Measurements from ENCODE around the gene FBXL16.
"Not testable (repeated sequence)": the region's sequence is repeated elsewhere in the genome, so short reads cannot be mapped to it uniquely, and the experiment has no call there.

Gene FBXL16

DNA sequence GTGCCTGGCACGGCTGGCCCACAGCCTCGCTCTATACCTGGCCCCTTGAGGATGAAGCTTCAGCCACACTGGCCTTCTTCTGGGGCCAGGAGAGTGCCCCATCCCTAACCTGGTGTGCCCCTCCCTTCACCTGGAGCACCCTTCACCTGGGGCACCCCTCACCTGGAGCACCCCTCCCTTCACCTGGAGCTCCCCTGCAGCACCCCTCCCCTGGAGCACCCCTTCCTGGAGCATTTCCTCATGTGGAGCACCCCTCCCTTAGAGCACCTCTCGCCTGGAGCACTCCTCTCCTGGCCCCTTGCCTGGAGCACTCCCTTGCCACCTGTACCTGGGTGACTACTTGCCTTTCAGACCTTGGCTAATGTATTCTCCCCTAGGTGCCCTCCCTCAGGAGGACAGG is 2.4 kb upstream of the FBXL16 start:
- DNase-seq: no peak

DNA sequence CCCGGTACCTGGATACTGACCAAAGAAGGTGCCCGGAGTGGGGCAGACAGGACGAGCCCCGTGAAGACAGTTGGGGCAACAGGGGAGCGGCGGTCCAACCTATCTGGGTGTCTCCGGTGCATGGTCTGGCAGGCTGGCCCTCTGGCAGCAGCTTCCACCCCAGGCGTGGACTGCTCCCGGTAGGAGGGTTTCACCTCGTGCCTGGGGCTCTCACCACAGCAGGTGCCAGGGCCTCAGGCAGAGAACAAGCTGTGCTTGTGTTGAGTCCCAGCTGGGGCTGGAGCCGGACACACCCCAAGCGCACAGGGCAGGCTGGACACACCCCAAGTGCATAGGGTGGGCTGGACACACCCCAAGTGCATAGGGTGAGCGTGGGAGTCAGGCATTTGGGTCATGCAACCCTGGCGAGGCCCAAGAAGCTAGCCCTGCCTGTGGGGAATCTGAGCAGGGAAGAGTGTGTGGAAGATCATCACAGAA is 1.5 kb upstream of the FBXL16 start:
- no peak for DNase-seq

DNA sequence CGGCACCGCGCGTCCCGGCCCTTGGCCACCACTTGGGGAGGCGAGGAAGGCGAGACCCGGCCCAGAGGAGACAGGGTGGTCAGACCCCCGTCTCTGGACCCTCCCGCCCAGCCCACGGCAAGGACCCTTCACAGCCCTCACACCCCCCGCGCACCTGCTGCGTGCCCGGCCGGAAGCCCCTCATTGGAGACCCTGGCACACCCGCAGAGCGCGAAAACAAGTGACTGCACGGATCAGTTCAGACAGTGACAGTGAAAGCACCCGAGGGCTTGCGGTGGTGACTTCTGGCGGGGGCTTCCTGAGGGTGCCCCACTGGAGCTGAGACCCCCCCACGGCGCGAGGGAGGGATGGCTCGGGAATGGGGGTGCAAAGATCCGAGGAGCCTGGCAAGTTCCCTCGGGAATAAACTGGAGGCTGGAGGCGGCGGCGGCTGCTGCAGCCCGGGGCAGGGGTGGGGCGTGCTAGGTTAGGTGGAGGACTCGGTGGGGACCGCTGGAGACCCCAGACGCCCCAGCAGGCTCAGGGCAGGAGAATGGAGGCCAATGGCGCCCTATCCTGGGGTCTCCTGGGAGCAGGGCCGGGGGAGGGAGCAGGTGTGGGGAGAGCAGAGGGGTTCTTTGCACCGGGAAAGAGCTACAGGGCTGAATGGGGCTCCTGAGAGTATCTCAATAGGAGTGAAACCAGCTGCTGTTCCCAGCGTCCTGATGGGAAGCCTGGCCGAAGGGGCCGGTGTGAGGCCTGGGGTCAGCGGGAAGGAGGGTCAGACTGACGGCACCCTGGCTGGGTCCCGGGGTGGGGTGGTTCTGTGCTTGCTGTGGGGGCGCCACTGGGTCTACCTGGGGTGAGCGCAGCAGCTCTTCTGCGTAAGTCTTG is 824 bp upstream of the FBXL16 start:
- DNase-seq: no peak

DNA sequence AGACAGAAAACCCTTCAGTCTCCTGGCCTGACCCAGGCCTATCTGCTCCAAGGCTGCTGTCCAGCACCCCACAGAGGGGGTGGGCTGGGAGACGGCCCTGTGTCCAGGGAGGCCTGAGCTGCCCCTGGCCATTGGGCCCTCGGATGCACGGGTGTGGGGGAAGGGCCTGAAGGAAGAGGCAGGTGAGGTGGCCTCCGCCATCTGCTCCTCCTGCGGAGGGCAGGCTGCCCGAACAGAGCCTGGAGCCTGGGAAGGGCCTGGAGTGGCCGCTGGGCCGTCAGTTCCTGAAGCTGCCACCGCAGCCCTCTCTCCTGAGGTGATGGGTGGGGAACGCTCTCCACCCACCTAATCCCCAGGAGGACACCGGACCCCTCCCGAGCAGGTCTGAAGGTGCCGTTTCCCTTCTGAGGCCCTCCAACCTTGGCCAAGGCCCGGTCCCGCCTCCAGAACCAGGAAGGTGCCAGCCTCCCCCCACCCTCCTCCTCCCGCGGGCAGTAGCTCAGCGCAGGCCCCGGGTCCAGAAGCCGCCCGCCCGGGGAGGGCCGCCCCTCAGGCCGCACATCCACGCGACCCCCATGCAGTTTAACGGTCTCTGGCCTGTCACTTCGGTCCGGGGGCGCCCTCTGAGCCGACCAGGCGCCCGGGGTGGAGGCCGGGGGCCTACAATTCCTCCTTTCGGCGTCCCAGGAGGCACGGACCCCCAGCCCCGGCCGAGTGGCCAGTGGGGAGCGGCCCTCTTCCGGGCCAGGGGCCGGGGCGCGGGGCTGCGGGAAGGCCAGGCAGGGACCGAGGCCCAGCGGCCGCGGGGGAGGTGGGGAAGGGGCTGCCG is 835 bp downstream of the FBXL16 start:
- no peak for DNase-seq

DNA sequence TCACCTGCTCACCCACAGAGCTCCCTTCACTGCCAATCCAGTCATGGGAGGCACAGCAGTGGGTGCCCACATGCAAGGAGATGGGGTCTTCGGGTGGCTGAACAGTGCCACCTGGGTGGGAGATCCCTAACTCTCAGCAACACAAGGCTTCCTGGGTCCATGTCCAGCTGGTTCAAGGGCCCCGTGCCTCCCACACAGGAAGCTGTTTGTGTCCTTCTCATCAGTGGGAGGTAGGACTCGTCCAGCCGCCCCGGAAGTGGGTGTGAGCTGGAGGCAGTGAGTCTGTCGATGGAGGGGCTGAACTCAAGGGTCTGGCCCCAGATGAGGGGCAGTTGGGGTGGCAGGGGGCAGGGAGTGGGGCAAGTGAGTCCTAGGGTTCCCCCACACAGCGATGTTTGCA is 1.6 kb downstream of the FBXL16 start:
- no peak for DNase-seq

DNA sequence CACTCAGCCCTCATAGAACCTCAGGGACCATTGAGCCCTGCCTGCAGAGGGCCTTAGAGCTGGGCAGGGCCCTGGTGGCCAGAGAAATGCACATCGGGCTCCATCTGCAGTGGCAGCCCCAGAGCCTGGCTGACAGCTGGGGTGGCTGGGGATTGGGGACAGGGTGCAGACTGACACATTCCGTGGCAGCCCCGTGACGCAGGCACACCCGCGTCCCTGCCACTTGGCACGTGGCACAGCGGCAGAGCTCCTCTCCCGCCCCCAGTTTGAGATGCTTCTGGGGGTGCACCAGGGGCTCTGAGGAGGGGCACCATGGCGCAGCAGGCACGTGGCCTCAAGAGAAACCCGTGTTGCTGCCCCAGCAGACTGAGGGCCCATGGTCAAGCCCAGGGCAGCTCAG is 2.2 kb downstream of the FBXL16 start:
- DNase-seq: no peak

DNA sequence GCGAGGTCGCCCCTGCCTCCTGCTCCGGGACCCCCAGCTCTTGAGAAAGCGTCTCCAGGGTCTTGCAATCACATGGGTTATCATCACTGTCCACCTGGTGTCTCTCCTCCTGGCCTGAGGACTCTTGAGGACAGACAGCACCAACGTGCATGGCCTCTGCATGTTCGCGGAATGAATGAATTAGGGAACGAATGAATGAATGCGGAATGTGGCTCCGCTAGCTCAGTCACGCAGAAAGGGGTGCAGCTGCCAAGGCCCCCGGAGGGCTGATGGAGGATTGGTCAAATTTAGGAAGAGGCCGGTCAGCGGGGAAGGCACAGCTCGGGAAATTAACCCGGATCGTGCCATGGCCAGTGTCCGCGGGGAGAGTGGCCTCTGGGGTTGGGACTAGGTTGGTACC is 3.3 kb downstream of the FBXL16 start:
- DNase-seq: no peak

DNA sequence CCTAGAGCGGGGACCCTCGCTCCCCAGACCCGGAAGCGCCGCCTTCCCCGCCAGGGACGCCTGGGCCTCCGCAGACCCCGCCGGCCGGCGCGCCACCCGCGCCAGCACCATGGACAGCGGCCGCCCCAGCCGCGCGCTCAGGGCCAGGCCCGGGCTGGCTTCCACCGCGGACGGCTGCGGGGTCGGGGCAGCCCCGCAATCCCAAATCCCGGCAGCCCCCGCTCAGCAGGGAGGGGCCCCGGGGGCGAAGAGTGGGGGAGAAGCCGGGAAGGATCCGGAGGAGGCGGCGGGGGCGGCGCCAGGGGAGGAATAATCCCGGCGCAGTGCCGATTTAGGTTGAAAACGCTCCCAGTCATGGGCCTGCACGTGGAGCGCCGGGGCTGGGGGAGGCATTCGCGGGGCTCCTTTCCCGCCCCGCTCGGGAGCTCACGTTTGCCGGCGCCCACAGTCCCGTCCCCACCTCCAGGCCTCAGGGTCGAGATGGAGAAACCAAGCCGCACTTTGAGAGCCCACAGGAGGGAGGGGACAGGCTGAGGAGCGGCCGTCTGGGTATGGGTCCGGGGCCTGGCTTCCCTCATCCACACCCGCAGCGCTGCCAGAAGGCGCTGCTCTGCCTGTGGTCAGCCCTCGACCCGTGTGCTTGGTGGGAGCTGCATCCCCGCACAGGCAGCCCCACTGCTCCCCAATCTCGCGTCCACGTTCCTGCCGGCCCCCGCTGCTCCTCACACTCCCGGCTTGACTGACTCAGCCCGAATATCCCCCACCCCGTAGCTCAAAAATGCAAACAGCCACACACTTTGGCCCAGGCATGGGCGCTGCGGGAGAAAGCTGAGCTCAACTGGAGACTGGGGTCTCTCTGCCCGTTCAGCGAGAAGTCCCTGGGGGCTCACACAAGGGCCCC is 4.7 kb downstream of the FBXL16 start:
- no peak for DNase-seq

DNA sequence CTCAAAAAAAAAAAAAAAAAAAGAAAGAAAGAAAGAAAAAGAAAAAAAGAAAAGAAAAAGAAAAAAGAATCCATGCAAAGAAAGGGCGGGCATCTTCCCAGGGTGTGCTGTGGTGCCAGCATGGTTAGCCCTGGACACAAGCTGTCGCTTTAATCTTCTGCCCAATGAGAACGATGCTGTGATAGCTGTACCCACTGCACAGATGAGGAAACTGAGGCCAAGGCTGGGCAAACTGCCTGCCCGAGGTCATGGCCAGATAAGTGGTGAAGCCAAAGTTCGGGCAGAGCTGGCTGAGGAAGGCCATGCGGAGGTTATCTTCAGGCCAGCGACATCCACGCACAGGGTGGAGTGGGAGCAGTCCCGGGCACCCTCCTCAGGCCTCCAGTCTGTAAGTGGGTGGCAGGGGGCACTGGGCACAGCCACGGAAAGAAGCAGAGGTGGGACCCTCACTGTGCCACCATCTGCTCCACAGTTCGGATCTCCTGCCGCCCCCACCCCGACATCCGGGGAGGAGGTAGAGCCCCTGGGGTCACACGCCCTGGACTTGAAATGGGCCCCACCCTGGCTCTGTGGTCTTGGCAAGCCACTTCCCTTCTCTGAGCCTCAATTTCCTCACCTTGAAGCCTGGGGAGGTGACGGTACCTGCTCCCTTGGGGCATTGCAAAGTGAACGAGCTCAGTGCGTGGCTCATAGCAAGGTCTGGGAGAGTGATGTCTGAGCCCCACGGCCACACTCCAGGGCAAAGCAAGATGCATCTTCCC is 6.5 kb downstream of the FBXL16 start:
- no peak for DNase-seq

DNA sequence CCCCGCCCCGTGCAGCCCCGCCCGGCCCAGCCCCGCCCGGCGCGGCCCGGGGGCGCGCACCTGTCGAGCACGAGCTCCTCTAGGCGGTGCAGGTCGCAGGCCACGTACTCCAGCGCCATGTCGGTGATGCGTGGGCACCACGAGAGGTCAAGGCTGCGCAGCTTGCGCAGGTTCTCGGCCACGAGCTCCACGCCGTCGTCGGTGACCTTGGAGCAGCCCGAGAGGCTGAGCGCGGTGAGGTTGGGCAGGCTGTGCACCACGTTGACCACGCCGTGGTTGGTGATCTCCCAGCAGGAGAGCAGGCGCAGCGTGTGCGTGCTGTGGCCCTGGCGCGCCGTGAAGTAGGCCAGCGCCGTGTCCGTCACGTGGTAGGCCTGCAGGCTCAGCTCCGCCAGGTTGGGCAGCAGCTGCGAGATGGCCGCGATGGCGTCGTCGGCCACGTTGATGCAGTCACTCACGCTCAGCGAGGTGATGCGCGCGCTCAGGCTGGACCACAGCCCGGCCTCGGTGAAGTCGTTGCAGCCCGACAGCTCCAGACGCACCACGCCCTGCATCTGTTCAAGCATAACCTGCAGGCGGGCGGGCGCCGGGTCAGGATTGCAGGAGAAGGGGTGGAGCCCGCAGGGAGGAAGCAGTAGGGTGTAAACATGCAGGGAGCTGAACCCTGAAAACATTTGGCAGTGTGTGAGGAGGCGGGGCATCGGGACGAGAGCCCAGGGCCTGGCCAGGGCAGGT is 10.1 kb downstream of the FBXL16 start:
- no peak for DNase-seq

DNA sequence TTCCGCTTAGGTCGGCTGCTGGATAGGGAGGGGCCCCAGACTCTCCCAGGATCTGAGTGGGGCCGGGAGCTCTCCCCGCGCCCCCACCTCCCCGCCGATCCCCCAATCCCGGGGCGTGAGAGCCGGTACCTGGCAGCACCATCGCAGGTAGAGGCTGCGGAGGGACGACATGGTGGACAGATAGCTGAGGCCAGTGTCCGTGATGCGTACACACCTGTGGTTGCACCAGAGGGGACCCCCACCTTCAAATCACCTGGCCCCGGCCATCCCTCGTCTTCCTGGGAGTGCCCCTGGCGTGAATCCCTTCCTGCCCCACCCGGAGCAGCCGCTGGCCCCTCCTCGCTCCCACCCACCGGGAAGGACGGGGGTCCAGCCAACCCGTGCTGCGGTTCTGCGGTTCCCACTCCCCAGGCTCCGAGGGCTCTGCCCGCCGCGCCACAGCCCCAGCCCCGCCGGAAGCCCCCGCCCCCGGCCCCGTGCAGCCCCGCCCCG is 10.7 kb downstream of the FBXL16 start:
- no peak for DNase-seq

DNA sequence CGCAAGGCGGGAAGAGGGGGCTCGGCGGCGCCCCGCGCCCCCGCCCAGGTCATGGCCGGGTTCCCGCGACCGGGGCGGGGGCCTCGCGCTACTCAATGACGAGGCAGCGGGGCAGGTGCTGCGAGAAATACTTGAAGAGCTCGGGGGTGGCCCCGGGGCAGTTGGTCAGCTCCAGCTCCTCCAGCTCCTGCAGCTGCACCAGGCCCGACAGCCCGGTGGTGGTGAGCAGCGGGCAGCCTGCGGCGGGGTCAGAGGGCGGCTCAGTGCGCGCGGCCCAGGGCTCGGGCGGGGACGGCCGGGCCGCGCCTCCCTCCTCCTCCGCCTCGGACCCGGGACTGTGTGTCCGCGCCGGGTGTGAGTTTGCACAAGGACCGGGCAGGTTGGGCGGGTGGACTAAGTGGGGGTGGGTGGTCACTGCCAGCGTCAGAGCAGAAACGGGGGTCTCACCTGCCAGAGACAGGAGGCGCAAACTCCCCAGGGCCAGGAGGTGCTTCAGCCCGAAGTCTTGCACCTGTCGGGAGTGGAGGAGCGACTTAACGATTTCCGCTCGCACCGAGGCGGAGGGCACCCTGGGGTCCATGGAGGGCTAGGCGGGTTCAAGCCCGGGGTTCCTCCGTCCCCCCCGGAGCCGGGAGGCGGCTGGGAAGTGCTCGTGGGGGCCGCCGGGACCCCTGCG is 11.3 kb downstream of the FBXL16 start:
- no peak for DNase-seq

DNA sequence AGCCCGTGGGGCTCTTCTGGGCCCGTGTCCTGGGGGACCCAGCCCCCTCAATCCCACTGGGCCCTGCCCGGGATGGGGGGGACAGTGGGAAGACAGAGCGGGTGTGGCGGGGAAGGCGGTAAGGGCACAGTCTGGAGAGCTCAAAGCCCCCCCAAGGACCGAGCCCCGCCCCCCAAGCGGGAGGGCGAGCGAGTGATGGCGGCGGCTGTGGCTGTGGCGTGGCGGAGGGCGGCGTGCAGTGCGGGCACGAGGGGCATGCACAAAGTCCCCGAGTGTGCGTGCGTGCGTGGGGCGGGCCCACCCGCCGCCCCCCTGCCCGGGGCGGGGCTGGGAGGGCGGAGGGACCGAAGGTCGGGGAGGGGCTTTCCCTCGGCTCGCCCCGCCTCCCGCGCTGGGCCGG is 11.8 kb downstream of the FBXL16 start:
- no peak for DNase-seq

DNA sequence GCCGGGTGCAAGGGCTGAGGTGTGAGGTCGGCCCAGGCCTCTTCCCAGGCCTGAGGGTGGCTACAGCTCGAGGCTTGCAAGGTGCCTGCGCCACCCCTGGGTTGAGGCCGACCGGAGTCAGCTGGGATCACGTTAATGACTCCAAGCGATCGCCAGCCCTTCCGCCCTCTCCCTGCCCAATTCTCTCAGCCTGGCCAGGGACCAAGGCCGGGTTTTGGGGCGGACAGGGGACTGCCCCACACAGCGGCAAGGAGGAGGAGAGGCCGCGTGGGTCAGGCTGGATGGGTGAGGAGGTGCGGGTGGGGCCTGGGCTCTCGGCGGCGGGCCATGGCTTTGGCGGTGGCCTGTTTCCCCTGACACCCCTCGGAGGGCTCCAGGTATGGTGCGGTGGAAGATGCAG is 12.2 kb downstream of the FBXL16 start:
- no peak for DNase-seq

DNA sequence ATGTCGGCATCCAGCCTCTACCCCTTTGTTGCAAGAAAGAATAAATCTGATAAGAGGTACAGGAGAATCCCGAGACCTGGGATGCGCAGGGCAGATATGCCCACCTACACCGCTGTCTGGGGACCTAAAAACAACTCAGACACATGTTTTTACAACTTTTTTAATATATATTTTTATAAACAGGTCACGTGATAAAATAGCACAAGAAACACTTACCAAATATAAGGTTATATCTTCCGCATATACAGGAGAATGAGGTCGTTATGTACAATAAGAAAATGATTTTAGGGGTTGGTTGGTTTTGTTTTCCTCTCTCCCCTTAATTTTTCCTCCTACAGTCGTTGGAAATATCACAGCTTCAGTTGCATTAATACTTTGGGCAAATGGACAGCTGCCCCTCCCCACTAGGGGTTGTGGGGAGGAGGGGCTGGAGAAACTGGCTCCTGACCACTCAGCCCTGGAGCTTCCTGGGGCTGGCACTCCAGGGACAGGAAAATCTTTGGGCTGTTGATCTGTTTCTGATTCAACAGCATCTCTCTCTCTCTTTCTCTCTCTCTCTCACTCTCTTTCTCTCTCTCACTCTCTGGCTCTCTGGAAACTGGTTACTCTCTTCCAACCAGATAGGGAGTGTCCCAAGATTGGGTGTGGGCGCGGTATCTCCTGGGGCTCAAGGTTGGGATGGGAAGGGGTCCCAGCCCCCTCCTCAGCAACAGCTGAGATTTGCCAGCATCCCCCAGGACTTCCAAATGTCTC is 13.1 kb downstream of the FBXL16 start:
- no peak for DNase-seq

DNA sequence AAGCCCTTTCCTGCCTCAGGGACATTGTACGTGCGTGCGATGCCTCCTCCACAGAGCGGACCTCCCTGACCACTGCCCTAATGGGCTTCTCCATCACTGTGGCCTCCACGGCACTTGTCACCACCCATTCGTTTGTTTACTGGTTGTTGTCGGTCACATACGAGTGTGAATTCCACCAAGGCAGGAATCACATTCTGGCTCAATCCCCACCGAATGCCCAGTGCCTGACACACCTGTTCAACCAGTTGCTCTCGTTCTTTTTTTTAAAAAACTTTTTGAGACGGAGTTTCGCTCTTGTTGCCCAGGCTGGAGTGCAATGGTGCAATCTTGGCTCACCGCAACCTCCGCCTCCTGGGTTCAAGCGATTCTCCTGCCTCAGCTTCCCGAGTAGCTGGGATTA is 14.4 kb downstream of the FBXL16 start:
- not testable (repeated sequence) for DNase-seq

DNA sequence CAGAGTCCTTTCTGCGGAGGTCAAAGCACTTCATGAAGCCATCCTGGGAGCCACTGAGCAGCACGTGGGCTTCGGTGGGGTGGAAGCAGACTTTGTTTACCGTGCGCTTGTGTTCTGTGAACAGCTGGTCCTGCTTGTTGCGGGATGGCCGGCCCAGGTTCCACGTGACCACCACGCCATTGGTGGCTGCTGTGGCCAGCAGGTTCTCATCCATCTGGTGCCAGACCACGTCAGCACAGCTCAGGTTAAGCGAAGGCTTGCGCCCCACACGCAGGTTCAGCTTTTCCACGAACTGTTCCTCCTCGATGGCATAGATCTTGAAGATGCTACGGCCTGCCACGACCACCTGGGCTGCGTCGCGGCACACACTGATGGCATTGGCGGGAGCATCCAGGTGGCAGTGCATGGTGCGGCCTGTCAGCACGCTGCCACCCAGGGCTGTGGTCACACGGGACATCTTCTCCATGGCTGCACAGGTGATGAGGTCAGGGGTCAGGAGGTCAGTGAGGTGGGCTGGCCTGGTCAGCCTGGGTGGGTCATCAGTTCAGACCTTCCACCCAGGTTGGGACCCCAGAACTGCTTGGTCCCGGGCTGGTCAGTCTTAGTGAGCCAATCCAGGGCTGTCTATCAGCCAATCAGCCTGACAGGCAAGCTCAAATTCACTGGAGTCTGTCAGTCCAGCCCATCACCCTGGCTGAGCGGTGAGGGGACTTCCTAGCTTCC is 16.3 kb downstream of the FBXL16 start:
- DNase-seq: no peak

DNA sequence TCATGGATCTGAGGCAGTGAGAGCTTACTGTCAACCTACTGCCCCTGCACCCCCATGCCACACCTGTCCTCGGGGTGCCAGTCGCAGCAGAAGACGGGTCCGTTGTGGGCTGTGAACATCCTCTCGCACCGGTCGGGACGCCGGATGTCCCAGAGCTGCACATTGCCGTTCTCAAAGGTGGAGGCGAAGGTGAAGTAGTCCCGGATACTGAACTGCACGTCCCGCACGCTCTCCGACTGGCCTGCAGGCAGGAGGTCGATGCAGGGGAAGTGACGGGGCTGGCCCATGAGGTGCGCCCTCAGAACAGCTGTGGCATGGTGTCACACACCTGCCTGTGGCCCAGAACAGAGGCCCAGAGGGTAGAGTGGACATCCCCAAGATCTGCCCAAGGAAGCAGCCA is 18.1 kb downstream of the FBXL16 start:
- DNase-seq: no peak

Data from HCEC 1CT (cell line).